Stimulated activated CD8-positive, alpha-beta memory T cell treated with anti-CD3 and anti-CD28 coated beads, Interleukin-2, amount 100 ng/mL, for 1 hour (primary cell): ENCODE measurements around the gene GPR146.
"Not testable (repeated sequence)": the region's sequence is repeated elsewhere in the genome, so short reads cannot be mapped to it uniquely, and the experiment has no call there.

Experiments
- DNase-seq, 2 donors: peaks; one replicate each; pipeline ENCODE4 v3.0.0-alpha.2; 2020; ENCODE audit warnings: low read depth in 2 of 2

GPR146 gene

GRCh38 chr7:1025743-1026581 is 18.4 kb upstream of the GPR146 start:
- no peak for DNase-seq

- no peak for DNase-seq
These were observed 17.6 kb upstream of the GPR146 start for GRCh38 chr7:1026721-1027161.

- no peak for DNase-seq
These were observed 16.9 kb upstream of the GPR146 start for GRCh38 chr7:1027242-1028043.

GRCh38 chr7:1028044-1028770 is 16.1 kb upstream of the GPR146 start:
- peak; percentile 48 to 59 for DNase-seq

GRCh38 chr7:1028775-1029636 is 15.3 kb upstream of the GPR146 start:
- DNase-seq, result peak; percentile 24 to 35

- DNase-seq, result no peak
These were observed 14.5 kb upstream of the GPR146 start for GRCh38 chr7:1029637-1030443.

- no peak for DNase-seq
These were observed 13.8 kb upstream of the GPR146 start for GRCh38 chr7:1030444-1031070.

- DNase-seq, result no peak
These were observed 12.5 kb upstream of the GPR146 start for GRCh38 chr7:1031716-1032455.

GRCh38 chr7:1032536-1033181 is 11.7 kb upstream of the GPR146 start:
- DNase-seq, result no peak

GRCh38 chr7:1033546-1034145 is 10.7 kb upstream of the GPR146 start:
- DNase-seq, result no peak

- DNase-seq, result not testable (repeated sequence)
These were observed 9.6 kb upstream of the GPR146 start for GRCh38 chr7:1034769-1035168.

- not testable (repeated sequence) for DNase-seq
These were observed 8.0 kb upstream of the GPR146 start for GRCh38 chr7:1036164-1036928.

GRCh38 chr7:1040233-1040632 is 4.1 kb upstream of the GPR146 start:
- DNase-seq, result not testable (repeated sequence)

GRCh38 chr7:1040790-1041189 is 3.6 kb upstream of the GPR146 start:
- no peak for DNase-seq

- DNase-seq, result no peak
These were observed 2.5 kb upstream of the GPR146 start for GRCh38 chr7:1041551-1042491.

GRCh38 chr7:1042492-1042833 is 1.9 kb upstream of the GPR146 start:
- no peak for DNase-seq
